Smooth muscle cell (in vitro differentiated cells): ENCODE results near the gene COA3. TPM values are rescaled to one million over a fixed set of nuclear protein-coding genes. Genes with fewer than 3 reads are reported as not detected.

Experiments used
- DNase-seq: peaks from one replicate; lab custom pipeline; 2025; ENCODE audit not compliant: unreplicated experiment; lab: John Stamatoyannopoulos, UW
- H2AFZ ChIP-seq: fragments of 200-600 bp; sonication (generic); 2 replicates; pipeline ENCODE4 v1.6.0; 2016; ENCODE audit warnings: antibody characterized with exemption, low read depth, mild to moderate bottlenecking
- H3F3A ChIP-seq: fragments of 200-600 bp; sonication (generic); 2 replicates; pipeline ENCODE4 v1.6.0; 2017; ENCODE audit warnings: antibody characterized with exemption, low read depth
- H3K27ac ChIP-seq: fragments of 200-600 bp; sonication (generic); 2 replicates; pipeline ENCODE4 v1.5.1; 2016; ENCODE audit warnings: low read depth, mild to moderate bottlenecking
- H3K27me3 ChIP-seq: fragments of 200-600 bp; sonication (generic); 2 replicates; pipeline ENCODE4 v1.6.1; 2016; ENCODE audit warnings: low read depth, mild to moderate bottlenecking
- H3K36me3 ChIP-seq: fragments of 200-600 bp; sonication (generic); 2 replicates; pipeline ENCODE4 v1.5.1; 2016; ENCODE audit warnings: low read depth
- H3K4me1 ChIP-seq: fragments of 200-600 bp; sonication (generic); 2 replicates; pipeline ENCODE4 v1.5.1; 2016; ENCODE audit warnings: low read depth
- H3K4me2 ChIP-seq: fragments of 200-600 bp; sonication (generic); 2 replicates; pipeline ENCODE4 v1.6.0; 2016; ENCODE audit warnings: mild to moderate bottlenecking
- H3K4me3 ChIP-seq: fragments of 200-600 bp; sonication (generic); 2 replicates; pipeline ENCODE4 v1.5.1; 2016; ENCODE audit warnings: mild to moderate bottlenecking
- H3K79me2 ChIP-seq: fragments of 200-600 bp; sonication (generic); 2 replicates; pipeline ENCODE4 v1.6.0; 2016; ENCODE audit warnings: low read depth, mild to moderate bottlenecking
- H3K9ac ChIP-seq: fragments of 200-600 bp; sonication (generic); 2 replicates; pipeline ENCODE4 v1.6.0; 2016; ENCODE audit warnings: low read depth
- H3K9me3 ChIP-seq: fragments of 200-600 bp; sonication (generic); replicated peaks from 2 replicates; pipeline ENCODE4 v1.5.1; 2016; ENCODE audit warnings: low read depth
- H4K20me1 ChIP-seq: fragments of 200-600 bp; sonication (generic); 2 replicates; pipeline ENCODE4 v1.6.0; 2016; ENCODE audit warnings: low read depth
- WGBS: methylation state at CpG from one replicate; pipeline ENCODE4 v1.1.7; 2016; ENCODE audit warnings: low lambda C conversion rate; 5-methylcytosine and 5-hydroxymethylcytosine counted together
- polyA plus RNA-seq: library from polyadenylated mRNA; unstranded; fragments of >200 nt; fragmentation: Nextera tagmentation; extraction: Ambion mirVana; gene quantifications from 2 replicates; pipeline ENCODE4 v1.2.1, GENCODE V29; 2016
- total RNA-seq: library from RNA; depleted of rRNA; stranded (reverse); fragments of >200 nt; gene quantifications from 2 replicates; pipeline ENCODE4 v1.2.3, GENCODE V29; 2014
- TF ChIP-seq, protein P1 (sequence below): fragments of 200-600 bp; sonication (generic); IDR thresholded peaks from 2 replicates; pipeline ENCODE4 v1.5.1; 2017; ENCODE audit warnings: borderline replicate concordance, mild to moderate bottlenecking, antibody characterized with exemption; ENCODE audit not compliant: insufficient read depth, poor library complexity, severe bottlenecking

COA3 gene
- total and polyA plus RNA-seq, 2 experiments from 2014 or later: 106 to 127 TPM

DNA sequence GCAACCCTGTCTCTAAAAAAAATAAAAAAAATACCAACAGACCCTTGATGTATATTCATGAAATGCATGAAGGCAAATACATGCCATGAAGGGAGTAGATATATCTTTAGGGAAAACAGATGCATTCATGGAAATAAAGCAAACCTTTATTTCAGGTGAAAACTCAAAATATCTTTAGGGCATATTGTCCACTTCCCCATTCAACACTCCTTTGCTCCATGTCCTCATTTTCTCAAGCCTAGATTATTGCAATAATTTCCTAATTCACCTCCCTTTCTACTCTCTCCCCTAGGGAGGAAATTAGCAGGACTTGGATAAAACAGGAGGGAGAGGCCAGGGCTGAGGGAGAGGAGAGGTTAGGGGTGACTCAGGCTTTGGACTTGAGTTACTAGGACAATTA is 31.0 kb downstream of the COA3 start:
- Histone ChIP-seq H2AFZ (no peak overlapping the region), H3K36me3 (no peaks in the 10 kb centered on the region), H3K4me1 (no peaks in the 10 kb centered on the region), H3K27me3 (no peaks in the 10 kb centered on the region), H3K9me3 (no peaks in the 10 kb centered on the region), H3F3A (no peaks in the 10 kb centered on the region), H3K27ac (no peak overlapping the region), H3K4me2 (no peak overlapping the region), H3K4me3 (no peak overlapping the region), H3K79me2 (no peaks in the 10 kb centered on the region), H4K20me1 (no peaks in the 10 kb centered on the region), H3K9ac (no peak overlapping the region)
- no peak for DNase-seq
- TF ChIP-seq, protein P1, sequence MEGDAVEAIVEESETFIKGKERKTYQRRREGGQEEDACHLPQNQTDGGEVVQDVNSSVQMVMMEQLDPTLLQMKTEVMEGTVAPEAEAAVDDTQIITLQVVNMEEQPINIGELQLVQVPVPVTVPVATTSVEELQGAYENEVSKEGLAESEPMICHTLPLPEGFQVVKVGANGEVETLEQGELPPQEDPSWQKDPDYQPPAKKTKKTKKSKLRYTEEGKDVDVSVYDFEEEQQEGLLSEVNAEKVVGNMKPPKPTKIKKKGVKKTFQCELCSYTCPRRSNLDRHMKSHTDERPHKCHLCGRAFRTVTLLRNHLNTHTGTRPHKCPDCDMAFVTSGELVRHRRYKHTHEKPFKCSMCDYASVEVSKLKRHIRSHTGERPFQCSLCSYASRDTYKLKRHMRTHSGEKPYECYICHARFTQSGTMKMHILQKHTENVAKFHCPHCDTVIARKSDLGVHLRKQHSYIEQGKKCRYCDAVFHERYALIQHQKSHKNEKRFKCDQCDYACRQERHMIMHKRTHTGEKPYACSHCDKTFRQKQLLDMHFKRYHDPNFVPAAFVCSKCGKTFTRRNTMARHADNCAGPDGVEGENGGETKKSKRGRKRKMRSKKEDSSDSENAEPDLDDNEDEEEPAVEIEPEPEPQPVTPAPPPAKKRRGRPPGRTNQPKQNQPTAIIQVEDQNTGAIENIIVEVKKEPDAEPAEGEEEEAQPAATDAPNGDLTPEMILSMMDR: no peak

DNA sequence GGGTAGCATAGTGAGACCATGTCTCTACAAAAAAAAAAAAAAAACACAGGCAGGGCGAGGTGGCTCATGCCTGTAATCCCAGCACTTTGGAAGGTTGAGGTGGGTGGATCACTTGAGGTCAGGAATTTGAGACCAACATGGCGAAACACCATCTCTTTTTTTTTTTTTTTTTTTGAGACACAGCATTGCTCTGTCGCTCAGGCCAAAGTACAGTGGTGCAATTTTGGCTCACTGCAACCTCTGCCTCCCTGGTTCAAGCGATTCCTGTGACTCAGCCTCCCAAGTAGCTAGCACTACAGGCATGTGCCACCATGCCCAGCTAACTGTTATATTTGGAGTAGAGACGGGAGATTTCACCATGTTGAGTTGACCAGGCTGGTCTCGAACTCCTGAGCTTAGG is 32.4 kb downstream of the COA3 start:
- Histone ChIP-seq H3K36me3 (no peaks in the 10 kb centered on the region), H3K27me3 (no peaks in the 10 kb centered on the region), H3F3A (no peaks in the 10 kb centered on the region), H4K20me1 (no peaks in the 10 kb centered on the region), H3K4me1 (no peaks in the 10 kb centered on the region), H3K27ac (no peak overlapping the region), H3K79me2 (no peaks in the 10 kb centered on the region), H2AFZ (no peak overlapping the region), H3K4me3 (no peak overlapping the region), H3K4me2 (no peak overlapping the region), H3K9ac (no peak overlapping the region), H3K9me3 (no peaks in the 10 kb centered on the region)
- no peak for DNase-seq
- 94% methylated on average over 6 of the region's 6 CpGs for WGBS
- TF ChIP-seq, protein P1: no peak

DNA sequence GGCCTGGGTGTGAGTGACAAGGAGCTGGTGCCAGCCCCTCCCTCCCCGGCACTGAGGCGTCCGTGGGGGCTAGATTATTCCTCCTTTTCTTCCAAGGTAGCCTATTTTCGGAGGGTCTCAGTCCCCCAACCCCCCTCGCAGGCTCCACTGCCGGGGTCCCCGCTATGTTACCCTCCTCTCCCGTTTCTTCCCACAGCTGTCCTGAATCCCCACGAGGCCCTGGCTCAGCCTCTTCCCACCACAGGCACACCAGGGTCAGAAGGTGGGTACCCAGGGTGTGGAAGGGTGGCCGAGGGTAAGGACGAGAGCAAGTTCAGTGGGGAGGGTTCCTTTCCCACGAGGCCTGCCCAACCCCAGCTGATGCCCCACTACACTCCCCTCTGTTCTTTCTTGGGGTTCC is 36.9 kb downstream of the COA3 start:
- 77% methylated on average over 12 of the region's 12 CpGs for WGBS
- H3K4me3 ChIP-seq: peak overlapping the region; percentile 58

More for the DNA sequence above, 36.9 kb downstream of the COA3 start:
- DNase-seq: no peak
- Histone ChIP-seq H3K27me3 (peaks cover 8% of the 10 kb centered on the region), H3K27ac (no peak overlapping the region), H3K36me3 (no peaks in the 10 kb centered on the region), H3K4me2 (peak overlapping the region; percentile 94), H4K20me1 (no peaks in the 10 kb centered on the region), H2AFZ (peak overlapping the region; percentile 85), H3K4me1 (no peaks in the 10 kb centered on the region), H3K9me3 (no peaks in the 10 kb centered on the region), H3K79me2 (no peaks in the 10 kb centered on the region), H3K9ac (no peak overlapping the region), H3F3A (no peaks in the 10 kb centered on the region)
- TF ChIP-seq, protein P1: no peak
